OCI-LY3 (cell line): ENCODE results near the gene FSHR.

Experiments
- H2AFZ ChIP-seq: fragments of 200-600, 300-600 bp; shearing (Covaris generic); 2 replicates; pipeline ENCODE4 v1.6.0; 2014; ENCODE audit warnings: antibody characterized with exemption, low read depth, low read length
- H3K27ac ChIP-seq: fragments of 200-600, 300-600 bp; sonication (generic); 2 replicates; pipeline ENCODE4 v1.5.1; 2014; ENCODE audit warnings: mild to moderate bottlenecking, low read length, moderate library complexity, mixed read lengths
- H3K27me3 ChIP-seq: fragments of 200-600, 300-600 bp; sonication (generic); 2 replicates; pipeline ENCODE4 v1.6.1; 2014; ENCODE audit warnings: low read depth, low read length, mixed read lengths
- H3K36me3 ChIP-seq: fragments of 200-600, 300-600 bp; sonication (generic); replicated peaks from 2 replicates; pipeline ENCODE3; 2014; ENCODE audit warnings: low read depth, low read length, mixed read lengths
- H3K4me1 ChIP-seq: fragments of 300-600, 200-600 bp; sonication (generic); 2 replicates; pipeline ENCODE4 v1.6.1; 2014; ENCODE audit warnings: low read length, mixed read lengths
- H3K4me2 ChIP-seq: fragments of 200-600, 300-600 bp; sonication (generic); 2 replicates; pipeline ENCODE4 v1.6.1; 2014; ENCODE audit warnings: low read length, mixed read lengths
- H3K4me3 ChIP-seq: fragments of 300-600, 200-600 bp; sonication (generic); 2 replicates; pipeline ENCODE4 v1.5.1; 2014; ENCODE audit warnings: antibody characterized with exemption, mild to moderate bottlenecking, low read length, moderate library complexity
- H3K79me2 ChIP-seq: fragments of 300-600, 200-600 bp; shearing (Covaris generic); 2 replicates; pipeline ENCODE4 v1.6.1; 2014; ENCODE audit warnings: mild to moderate bottlenecking, low read length, mixed read lengths
- H3K9ac ChIP-seq: fragments of 300-600, 200-600 bp; shearing (Covaris generic); 2 replicates; pipeline ENCODE4 v1.6.0; 2014; ENCODE audit warnings: mild to moderate bottlenecking, low read length, moderate library complexity
- H3K9me3 ChIP-seq: fragments of 200-600, 300-600 bp; shearing (Covaris generic); 2 replicates; pipeline ENCODE4 v1.6.1; 2014; ENCODE audit warnings: low read length, mixed read lengths; ENCODE audit not compliant: insufficient read depth
- H4K20me1 ChIP-seq: fragments of 200-600, 300-600 bp; sonication (generic); 2 replicates; pipeline ENCODE4 v1.6.1; 2016; ENCODE audit warnings: low read length, mixed read lengths; ENCODE audit not compliant: insufficient read depth
- EZH2phosphoT487 ChIP-seq: fragments of 200-600 bp; shearing (Covaris generic); IDR thresholded peaks from 2 replicates; pipeline ENCODE4 v1.6.1; 2018; ENCODE audit warnings: antibody characterized with exemption, mixed run types, low read depth
- TF ChIP-seq, protein P1 (sequence below): fragments of 200-600, 300-600 bp; sonication (generic); IDR thresholded peaks from 2 replicates; pipeline ENCODE4 v1.5.1; 2014; ENCODE audit warnings: antibody characterized with exemption, low read length, low read depth

FSHR gene

DNA sequence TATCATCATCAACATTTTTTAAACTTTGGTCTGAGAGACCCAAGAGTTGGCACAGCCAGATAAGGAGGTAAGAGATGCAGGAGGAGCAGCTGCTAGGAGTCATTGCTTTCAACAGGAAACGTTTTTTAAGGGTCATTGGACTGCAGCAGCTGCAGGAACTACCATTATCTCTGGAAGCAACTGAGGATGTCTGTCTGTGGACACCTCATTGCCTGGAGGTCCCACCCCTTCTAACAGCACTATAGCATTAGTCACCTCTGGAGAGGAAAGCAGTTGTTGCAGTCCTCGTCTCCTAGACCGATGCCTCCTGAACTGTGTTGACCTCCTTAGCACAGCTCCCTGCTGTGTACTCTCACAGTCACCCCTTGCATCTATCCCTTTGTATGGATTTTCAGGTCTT is 21.5 kb upstream of the FSHR start:
- Histone ChIP-seq H3K9ac (no peak overlapping the region), H3K4me2 (no peak overlapping the region), H3K27me3 (no peaks in the 10 kb centered on the region), H3K79me2 (no peaks in the 10 kb centered on the region), H3K27ac (no peak overlapping the region), H4K20me1 (no peaks in the 10 kb centered on the region), H3K4me1 (no peaks in the 10 kb centered on the region), H3K9me3 (no peaks in the 10 kb centered on the region), H3K4me3 (no peak overlapping the region), H2AFZ (no peak overlapping the region), H3K36me3 (no peaks in the 10 kb centered on the region)
- TF ChIP-seq EZH2phosphoT487, result no peak
- TF ChIP-seq, protein P1, sequence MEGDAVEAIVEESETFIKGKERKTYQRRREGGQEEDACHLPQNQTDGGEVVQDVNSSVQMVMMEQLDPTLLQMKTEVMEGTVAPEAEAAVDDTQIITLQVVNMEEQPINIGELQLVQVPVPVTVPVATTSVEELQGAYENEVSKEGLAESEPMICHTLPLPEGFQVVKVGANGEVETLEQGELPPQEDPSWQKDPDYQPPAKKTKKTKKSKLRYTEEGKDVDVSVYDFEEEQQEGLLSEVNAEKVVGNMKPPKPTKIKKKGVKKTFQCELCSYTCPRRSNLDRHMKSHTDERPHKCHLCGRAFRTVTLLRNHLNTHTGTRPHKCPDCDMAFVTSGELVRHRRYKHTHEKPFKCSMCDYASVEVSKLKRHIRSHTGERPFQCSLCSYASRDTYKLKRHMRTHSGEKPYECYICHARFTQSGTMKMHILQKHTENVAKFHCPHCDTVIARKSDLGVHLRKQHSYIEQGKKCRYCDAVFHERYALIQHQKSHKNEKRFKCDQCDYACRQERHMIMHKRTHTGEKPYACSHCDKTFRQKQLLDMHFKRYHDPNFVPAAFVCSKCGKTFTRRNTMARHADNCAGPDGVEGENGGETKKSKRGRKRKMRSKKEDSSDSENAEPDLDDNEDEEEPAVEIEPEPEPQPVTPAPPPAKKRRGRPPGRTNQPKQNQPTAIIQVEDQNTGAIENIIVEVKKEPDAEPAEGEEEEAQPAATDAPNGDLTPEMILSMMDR, result no peak

DNA sequence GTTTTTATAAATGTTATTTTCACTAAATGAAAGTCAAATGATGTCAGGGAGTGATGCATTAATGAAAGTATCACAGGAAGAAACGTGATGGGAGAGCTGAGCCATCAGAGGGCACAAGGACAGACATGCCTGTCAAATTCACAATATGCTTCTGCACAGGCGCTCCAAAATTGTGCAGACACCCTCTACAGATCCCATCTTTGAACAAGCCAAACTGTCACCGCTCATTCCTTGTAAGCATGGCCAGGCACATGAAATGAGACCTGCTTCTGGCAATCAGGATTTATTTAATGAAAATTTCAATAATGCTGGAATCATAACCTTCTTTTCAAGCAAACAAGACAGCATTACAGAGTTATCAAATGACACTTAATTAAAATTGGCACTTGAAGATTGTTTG is 20.4 kb upstream of the FSHR start:
- TF ChIP-seq, protein P1, result no peak
- no peak for TF ChIP-seq EZH2phosphoT487
- no peaks in the 10 kb centered on the region for H3K9me3 ChIP-seq

DNA sequence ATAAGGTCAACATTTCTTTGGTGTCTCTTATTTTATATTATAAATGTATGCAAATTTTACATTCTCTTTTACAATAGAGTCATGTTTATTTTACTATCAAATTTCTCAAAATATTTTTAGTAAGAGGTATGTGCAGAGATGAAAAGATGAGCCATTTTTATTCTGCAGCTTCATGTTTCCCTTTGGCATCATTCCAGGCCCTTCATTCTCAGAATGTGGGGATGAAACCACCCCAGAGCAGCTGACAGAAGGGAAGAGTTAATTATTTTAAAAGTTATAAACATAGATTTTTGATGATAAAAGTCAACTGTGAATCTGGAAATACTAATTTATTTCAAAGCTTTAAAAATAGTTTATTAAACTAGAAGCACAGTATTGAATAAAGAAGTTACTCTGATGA is 12.8 kb upstream of the FSHR start:
- Histone ChIP-seq H3K4me3 (no peak overlapping the region), H3K79me2 (no peaks in the 10 kb centered on the region), H3K9me3 (no peaks in the 10 kb centered on the region), H3K9ac (no peak overlapping the region), H3K4me2 (no peak overlapping the region), H3K27ac (no peak overlapping the region), H3K36me3 (no peaks in the 10 kb centered on the region), H2AFZ (no peak overlapping the region), H4K20me1 (no peaks in the 10 kb centered on the region), H3K27me3 (no peaks in the 10 kb centered on the region), H3K4me1 (no peaks in the 10 kb centered on the region)
- no peak for TF ChIP-seq EZH2phosphoT487
- TF ChIP-seq, protein P1, result no peak

More for the DNA sequence above, 20.4 kb upstream of the FSHR start:
- Histone ChIP-seq H3K4me1 (no peaks in the 10 kb centered on the region), H3K79me2 (no peaks in the 10 kb centered on the region), H2AFZ (no peak overlapping the region), H3K9ac (no peak overlapping the region), H3K4me2 (no peak overlapping the region), H4K20me1 (no peaks in the 10 kb centered on the region), H3K27me3 (no peaks in the 10 kb centered on the region), H3K27ac (no peak overlapping the region), H3K4me3 (no peak overlapping the region), H3K36me3 (no peaks in the 10 kb centered on the region)

DNA sequence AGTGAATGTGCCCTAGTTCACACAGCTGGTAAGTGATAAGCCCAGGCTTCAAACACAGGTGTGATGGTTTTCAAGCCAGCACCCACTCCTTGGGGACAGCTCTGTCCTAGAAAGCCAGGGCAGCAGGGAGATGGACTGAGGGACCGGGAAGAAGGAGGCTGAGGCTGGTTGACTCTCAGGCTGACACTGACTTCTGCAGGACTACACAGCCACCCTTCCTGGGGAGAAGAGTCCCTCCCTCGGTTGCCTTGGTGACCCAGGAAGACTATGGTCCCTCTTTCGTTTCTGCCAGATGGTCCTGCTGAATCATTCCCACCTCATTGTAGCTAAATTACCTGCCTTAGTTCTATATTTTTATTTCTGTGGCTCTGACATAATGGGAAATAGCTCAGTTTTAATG is 11.3 kb upstream of the FSHR start:
- no peaks in the 10 kb centered on the region for H3K4me1 ChIP-seq
- H3K9me3 ChIP-seq, result no peaks in the 10 kb centered on the region
- H4K20me1 ChIP-seq, result no peaks in the 10 kb centered on the region
- H3K4me3 ChIP-seq, result no peak overlapping the region
- H3K4me2 ChIP-seq, result no peak overlapping the region
- no peak overlapping the region for H3K9ac ChIP-seq
- no peak overlapping the region for H2AFZ ChIP-seq
- no peaks in the 10 kb centered on the region for H3K79me2 ChIP-seq
- no peaks in the 10 kb centered on the region for H3K36me3 ChIP-seq
- H3K27me3 ChIP-seq, result no peaks in the 10 kb centered on the region
- no peak overlapping the region for H3K27ac ChIP-seq
- TF ChIP-seq, protein P1, result no peak
- no peak for TF ChIP-seq EZH2phosphoT487
